ENCODE results near the gene SRGAP2C.

SRGAP2C gene

DNA sequence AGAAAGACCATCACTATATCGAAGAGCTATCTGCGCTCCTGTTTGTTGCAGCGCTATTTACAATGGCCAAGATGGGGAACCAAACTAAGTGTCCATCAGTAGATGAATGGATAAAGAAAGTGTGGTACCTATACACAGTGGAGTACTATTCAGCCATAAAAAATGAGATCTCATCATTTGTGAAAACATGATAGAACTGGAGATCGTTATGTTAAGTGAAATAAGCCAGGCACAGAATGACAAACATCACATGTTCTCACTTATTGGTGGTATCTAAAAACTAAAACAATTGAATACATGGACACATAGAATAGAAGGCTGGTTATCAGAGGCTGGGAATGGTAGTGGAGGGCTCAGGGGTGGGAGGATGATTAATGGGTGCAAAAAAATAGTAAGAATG, 256.2 kb downstream of the SRGAP2C start:
- no peak for DNase-seq

Measured in CD4-positive, alpha-beta T cell treated with Interleukin-17A for 1 hour (primary cell).